OCI-LY1 (cell line): Measurements from ENCODE around the gene DOCK4.

Source experiments
- EZH2 ChIP-seq: fragments of 200-600 bp; sonication (generic), shearing (Covaris generic); IDR thresholded peaks from 2 replicates; pipeline ENCODE4 v1.8.0; 2017; ENCODE audit warnings: borderline replicate concordance, mixed run types, mild to moderate bottlenecking, antibody characterized with exemption, low read length, moderate library complexity, mixed read lengths
- TF ChIP-seq, protein P1 (sequence below): fragments of 200-600 bp; sonication (generic), shearing (Covaris generic); IDR thresholded peaks from 2 replicates; pipeline ENCODE4 v1.5.1; 2017; ENCODE audit warnings: mild to moderate bottlenecking, antibody characterized with exemption, low read length, moderate library complexity, mixed read lengths

DNA sequence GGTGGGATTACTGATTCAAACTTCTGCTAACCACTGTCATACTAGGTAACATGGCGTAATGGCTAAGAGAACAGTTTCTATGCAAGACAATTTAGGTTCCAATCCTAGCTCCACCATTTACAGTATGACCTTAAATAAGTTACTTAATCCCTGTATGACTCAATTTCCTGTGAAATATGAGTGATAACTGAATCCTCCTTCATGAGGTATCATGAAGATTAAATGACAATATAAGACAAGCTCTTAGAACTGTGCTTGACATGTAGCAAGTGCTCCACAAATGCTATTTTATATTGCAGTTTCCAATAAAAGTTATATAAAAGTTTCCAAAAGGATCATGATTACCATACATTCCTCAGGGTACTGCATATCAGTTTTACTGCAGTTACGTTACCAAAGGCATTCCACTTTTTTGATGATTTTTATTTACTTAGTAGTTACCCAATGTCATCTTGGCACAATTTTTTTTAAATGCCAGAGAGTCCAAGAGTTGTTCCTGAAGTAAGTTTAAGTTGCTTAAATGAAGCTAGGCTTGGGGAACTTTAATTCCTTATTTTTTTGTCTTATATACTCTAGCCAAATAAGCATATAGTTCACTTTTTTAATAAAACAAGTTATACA, 7.1 kb downstream of the DOCK4 start:
- TF ChIP-seq, protein P1, sequence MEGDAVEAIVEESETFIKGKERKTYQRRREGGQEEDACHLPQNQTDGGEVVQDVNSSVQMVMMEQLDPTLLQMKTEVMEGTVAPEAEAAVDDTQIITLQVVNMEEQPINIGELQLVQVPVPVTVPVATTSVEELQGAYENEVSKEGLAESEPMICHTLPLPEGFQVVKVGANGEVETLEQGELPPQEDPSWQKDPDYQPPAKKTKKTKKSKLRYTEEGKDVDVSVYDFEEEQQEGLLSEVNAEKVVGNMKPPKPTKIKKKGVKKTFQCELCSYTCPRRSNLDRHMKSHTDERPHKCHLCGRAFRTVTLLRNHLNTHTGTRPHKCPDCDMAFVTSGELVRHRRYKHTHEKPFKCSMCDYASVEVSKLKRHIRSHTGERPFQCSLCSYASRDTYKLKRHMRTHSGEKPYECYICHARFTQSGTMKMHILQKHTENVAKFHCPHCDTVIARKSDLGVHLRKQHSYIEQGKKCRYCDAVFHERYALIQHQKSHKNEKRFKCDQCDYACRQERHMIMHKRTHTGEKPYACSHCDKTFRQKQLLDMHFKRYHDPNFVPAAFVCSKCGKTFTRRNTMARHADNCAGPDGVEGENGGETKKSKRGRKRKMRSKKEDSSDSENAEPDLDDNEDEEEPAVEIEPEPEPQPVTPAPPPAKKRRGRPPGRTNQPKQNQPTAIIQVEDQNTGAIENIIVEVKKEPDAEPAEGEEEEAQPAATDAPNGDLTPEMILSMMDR: no peak
- no peak for TF ChIP-seq EZH2
